NK-92 treated with Interleukin-12 subunit alpha and Interleukin-12 subunit beta, amount 100 ng/mL, for 24 hours (cell line): ENCODE data around the gene SLC25A29.
"Not testable (repeated sequence)": the region's sequence is repeated elsewhere in the genome, so short reads cannot be mapped to it uniquely, and the experiment has no call there.

ENCODE experiments used
- DNase-seq: peaks from one replicate; lab custom pipeline; 2025; lab: John Stamatoyannopoulos, UW

SLC25A29 gene

GRCh38 chr14:100293497-100294212 lies 12.6 kb downstream of the SLC25A29 start:
- no peak for DNase-seq

GRCh38 chr14:100292776-100293461 lies 13.3 kb downstream of the SLC25A29 start:
- DNase-seq = no peak

- no peak for DNase-seq
These were observed 13.9 kb downstream of the SLC25A29 start for GRCh38 chr14:100292301-100292775.

- DNase-seq = no peak
These were observed 14.8 kb downstream of the SLC25A29 start for GRCh38 chr14:100291305-100292075.

GRCh38 chr14:100290607-100291304 lies 15.5 kb downstream of the SLC25A29 start:
- DNase-seq = no peak

- no peak for DNase-seq
These were observed 16.2 kb downstream of the SLC25A29 start for GRCh38 chr14:100289916-100290606.

- DNase-seq = no peak
These were observed 17.7 kb downstream of the SLC25A29 start for GRCh38 chr14:100288382-100289185.

GRCh38 chr14:100287998-100288295 lies 18.3 kb downstream of the SLC25A29 start:
- not testable (repeated sequence) for DNase-seq

- DNase-seq = no peak
These were observed 18.8 kb downstream of the SLC25A29 start for GRCh38 chr14:100287202-100287997.

GRCh38 chr14:100286484-100287191 lies 19.6 kb downstream of the SLC25A29 start:
- DNase-seq = no peak

GRCh38 chr14:100285913-100286400 lies 20.3 kb downstream of the SLC25A29 start:
- DNase-seq = no peak

GRCh38 chr14:100285021-100285912 lies 21.0 kb downstream of the SLC25A29 start:
- DNase-seq = peak; percentile 58

- DNase-seq = no peak
These were observed 22.0 kb downstream of the SLC25A29 start for GRCh38 chr14:100283984-100284881.

- not testable (repeated sequence) for DNase-seq
These were observed 22.8 kb downstream of the SLC25A29 start for GRCh38 chr14:100283436-100283835.

- DNase-seq = no peak
These were observed 23.4 kb downstream of the SLC25A29 start for GRCh38 chr14:100282766-100283419.

GRCh38 chr14:100282083-100282350 lies 24.2 kb downstream of the SLC25A29 start:
- DNase-seq = no peak
